PC-3 (cell line): Measurements from ENCODE around the gene MCL1. TPM values are rescaled to one million over a fixed set of nuclear protein-coding genes. Genes with fewer than 3 reads are reported as not detected.

Source experiments
- ATAC-seq: fragments of 200-7000 bp; cut with Tn5 transposase; 2 replicates; pipeline ENCODE4 v1.9.1; 2020; ENCODE audit warnings: mild to moderate bottlenecking, moderate library complexity
- BruUV-seq: library from RNA; stranded (reverse); fragments of 400-500 nt; replicated peaks from 2 replicates; lab custom pipeline; 2021; lab: Mats Ljungman, UMichigan
- CTCF ChIA-PET: fragments of 300-600 bp; sonication (Branson Sonifier 250); formaldehyde crosslinking; loops from one replicate; lab custom pipeline; 2022; ENCODE audit warnings: antibody characterized with exemption; lab: Charles Lee
- POLR2A ChIA-PET: fragments of 300-600 bp; sonication (Branson Sonifier 250); formaldehyde crosslinking; loops from one replicate; lab custom pipeline; 2022; ENCODE audit warnings: antibody characterized with exemption; ENCODE audit not compliant: unreplicated experiment; lab: Charles Lee
- DNase-seq: peaks from one replicate; pipeline ENCODE4 v3.0.0-alpha.2; 2015
- H2AFZ ChIP-seq: fragments of 300-600 bp; sonication (generic); 2 replicates; pipeline ENCODE4 v1.6.0; 2016; ENCODE audit warnings: antibody characterized with exemption, low read length
- H3F3A ChIP-seq: fragments of 300-600 bp; sonication (generic); one replicate; pipeline ENCODE4 v1.6.0; 2017; ENCODE audit warnings: antibody characterized with exemption, low read length, control low read depth, mild to moderate bottlenecking; ENCODE audit not compliant: unreplicated experiment
- H3K27ac ChIP-seq: fragments of 300-600 bp; sonication (generic); 2 replicates; pipeline ENCODE4 v1.5.1; 2016; ENCODE audit warnings: mild to moderate bottlenecking, low read length
- H3K27me3 ChIP-seq: fragments of 300-600 bp; sonication (generic); 2 replicates; pipeline ENCODE4 v1.6.1; 2016; ENCODE audit warnings: low read length, mixed read lengths
- H3K36me3 ChIP-seq: fragments of 300-600 bp; sonication (generic); 2 replicates; pipeline ENCODE4 v1.6.1; 2016; ENCODE audit warnings: low read depth, mixed run types, low read length, mixed read lengths
- H3K4me1 ChIP-seq: fragments of 300-600 bp; sonication (generic); 2 replicates; pipeline ENCODE4 v1.5.1; 2016; ENCODE audit warnings: low read length; ENCODE audit not compliant: insufficient read depth
- H3K4me2 ChIP-seq: fragments of 300-600 bp; sonication (generic); 2 replicates; pipeline ENCODE4 v1.6.0; 2016; ENCODE audit warnings: low read length
- H3K4me3 ChIP-seq: fragments of 300-600 bp; sonication (generic); 2 replicates; pipeline ENCODE4 v1.5.1; 2016; ENCODE audit warnings: mild to moderate bottlenecking, low read length, mixed read lengths
- H3K79me2 ChIP-seq: fragments of 300-600 bp; sonication (generic); 2 replicates; pipeline ENCODE4 v1.6.1; 2017; ENCODE audit warnings: low read length, mixed read lengths
- H3K9ac ChIP-seq: fragments of 300-600 bp; sonication (generic); 2 replicates; pipeline ENCODE4 v1.6.0; 2016; ENCODE audit warnings: mild to moderate bottlenecking, low read length
- H3K9me2 ChIP-seq: fragments of 300-600 bp; sonication (generic); replicated peaks from 2 replicates; pipeline ENCODE4 v1.6.1; 2016; ENCODE audit warnings: mixed run types, low read length, mixed read lengths
- H3K9me3 ChIP-seq: fragments of 300-600 bp; sonication (generic); 2 replicates; pipeline ENCODE4 v1.6.1; 2016; ENCODE audit warnings: low read length, mixed read lengths
- H4K20me1 ChIP-seq: fragments of 300-600 bp; sonication (generic); 2 replicates; pipeline ENCODE4 v1.6.1; 2016; ENCODE audit warnings: low read length, mixed read lengths
- EZH2 ChIP-seq: fragments of 300-600 bp; sonication (generic); IDR thresholded peaks from one replicate; pipeline ENCODE4 v1.6.1; 2017; ENCODE audit warnings: antibody characterized with exemption, mild to moderate bottlenecking, low read length; ENCODE audit not compliant: unreplicated experiment
- EZH2phosphoT487 ChIP-seq: fragments of 300-600 bp; sonication (generic); IDR thresholded peaks from 2 replicates; pipeline ENCODE4 v1.6.1; 2018; ENCODE audit warnings: mild to moderate bottlenecking, antibody characterized with exemption, low read length, borderline replicate concordance
- intact Hi-C: fragments of 100-400 bp; cut with micrococcal nuclease; formaldehyde crosslinking; loops from 2 replicates; pipeline ENCODE4 v1.9.0; 2023
- total RNA-seq: library from RNA; depleted of rRNA; stranded (reverse); fragments of >200 nt; gene quantifications from 2 replicates; pipeline ENCODE4 v1.2.3, GENCODE V29; 2014
- TF ChIP-seq, protein P1 (sequence below): fragments of 300-600 bp; sonication (generic); conservative IDR thresholded peaks from 2 replicates; pipeline ENCODE4 v1.5.1; 2017; ENCODE audit warnings: antibody characterized with exemption, low read depth, mild to moderate bottlenecking, low read length

Gene MCL1
- total RNA-seq, 1 experiment from 2014 or later = 285 TPM

DNA sequence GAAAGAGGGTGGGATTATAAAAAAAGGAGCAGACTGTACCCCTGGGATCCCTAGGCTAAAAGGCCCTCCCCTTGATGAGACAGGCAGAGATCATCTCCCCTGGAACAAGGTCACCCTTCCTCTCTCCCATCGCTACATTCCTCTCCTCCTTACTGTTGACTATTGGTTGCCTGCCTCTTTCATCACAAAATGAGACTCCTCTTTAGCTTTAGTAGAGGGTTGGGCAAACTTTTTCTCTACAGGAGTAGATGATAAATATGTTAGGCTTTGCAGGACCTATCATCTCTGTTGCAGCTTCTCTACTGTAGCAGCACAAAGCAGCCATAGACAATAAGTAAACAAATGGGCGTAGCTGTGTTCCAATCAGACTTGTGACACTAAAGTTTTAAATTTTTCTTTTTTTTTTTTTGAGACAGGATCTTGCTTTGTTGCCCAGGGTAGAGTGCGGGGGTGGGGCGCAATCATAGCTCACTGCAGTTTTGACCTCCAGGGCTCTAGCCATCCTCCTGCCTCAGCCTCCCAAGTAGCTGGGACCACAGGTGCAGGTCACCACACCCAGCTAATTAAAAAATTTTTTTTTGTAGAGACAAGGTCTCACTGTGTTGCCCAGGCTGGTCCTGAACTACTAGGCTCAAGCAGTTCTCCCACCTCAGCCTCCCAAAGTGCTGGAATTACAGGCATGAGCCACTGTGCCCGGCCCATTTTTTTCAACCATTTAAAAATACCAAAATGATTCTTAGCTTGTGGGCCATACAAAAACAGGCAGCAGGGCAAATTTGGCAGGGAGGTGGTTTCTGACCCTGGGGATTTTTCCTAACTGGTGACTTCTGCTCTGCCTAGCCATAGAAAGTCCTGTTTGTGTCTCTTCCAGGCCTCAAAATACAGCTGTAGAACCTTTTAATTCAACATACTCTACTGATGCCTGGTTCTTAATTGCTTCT lies 15.1 kb downstream of the MCL1 start:
- CTCF ChIA-PET = interaction anchor here (0.6 kb wide), 2 partner anchors 358 to 434 kb away, joined by 3 to 5 read pairs; no protein-coding TSS in a partner anchor
- no peak for DNase-seq

DNA sequence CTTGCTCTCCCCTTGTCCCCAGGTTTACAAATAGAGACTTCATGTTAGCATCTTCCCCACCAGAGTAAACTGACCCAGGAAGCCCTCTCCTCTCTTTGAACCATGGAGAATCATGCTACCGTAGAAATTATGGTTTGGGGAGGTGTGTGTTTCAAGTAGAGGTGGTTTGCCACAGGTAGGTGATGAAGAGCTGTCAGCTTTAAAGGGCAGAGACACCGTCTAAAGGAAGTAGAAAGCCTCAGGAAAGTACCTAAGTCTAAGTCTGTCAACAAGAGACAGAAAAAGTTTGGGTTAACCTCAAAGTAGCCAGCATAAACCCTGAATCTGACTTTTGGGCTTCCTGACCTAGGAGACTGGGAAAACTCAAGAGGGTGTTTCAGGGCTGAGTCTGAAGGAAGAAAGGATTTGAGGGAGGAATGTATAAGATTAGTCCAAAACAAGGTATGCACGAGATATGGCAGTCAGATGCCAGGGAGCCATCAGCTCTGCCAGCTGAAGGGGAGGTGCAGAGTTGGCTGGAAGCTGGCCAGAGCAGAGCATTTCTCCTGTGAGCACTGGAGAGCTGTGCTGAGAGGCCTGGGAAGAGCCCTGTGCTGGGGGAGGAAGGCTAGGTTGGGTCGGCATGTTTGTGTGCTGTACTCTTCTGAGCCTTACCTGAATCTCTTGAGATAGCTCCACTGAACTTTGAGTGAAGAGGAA lies 15.9 kb downstream of the MCL1 start:
- Histone ChIP-seq H3K36me3 (no peaks in the 10 kb centered on the region), H3K4me2 (no peak overlapping the region), H3K27ac (peak overlapping the region; percentile 96), H3K79me2 (peaks cover 29% of the 10 kb centered on the region), H3K9ac (no peak overlapping the region), H3K27me3 (no peaks in the 10 kb centered on the region), H3K4me1 (peaks cover 50% of the 10 kb centered on the region), H3K9me2 (no peaks in the 10 kb centered on the region), H2AFZ (no peak overlapping the region), H3K9me3 (no peaks in the 10 kb centered on the region), H4K20me1 (peaks cover under 1% of the 10 kb centered on the region; the same call in 1 of the 2 replicates), H3F3A (peaks cover 3% of the 10 kb centered on the region), H3K4me3 (no peak overlapping the region)
- BruUV-seq = no TSS peak
- intact Hi-C loops = loop anchor here (5.0 to 10.0 kb wide), 3 partner anchors 134 to 431 kb away; partner anchors contain the start of genes GOLPH3L and SETDB1
- ChIA-PET CTCF (no interaction called here), POLR2A (interaction anchor here (0.6 to 0.8 kb wide), 3 partner anchors 9 to 61 kb away, joined by 3 to 6 read pairs (median 5); partner anchors contain the start of gene MCL1)
- DNase-seq = peak; percentile 48
- TF ChIP-seq EZH2phosphoT487 (no peak), EZH2 (no peak)
- ATAC-seq = no peak

More for the DNA sequence above, 15.1 kb downstream of the MCL1 start:
- Histone ChIP-seq H3K9me3 (no peaks in the 10 kb centered on the region), H3K4me2 (no peak overlapping the region), H3K4me1 (peaks cover 58% of the 10 kb centered on the region), H3K27me3 (no peaks in the 10 kb centered on the region), H3K9ac (no peak overlapping the region), H3K4me3 (no peak overlapping the region), H3K36me3 (no peaks in the 10 kb centered on the region), H4K20me1 (peaks cover 5% of the 10 kb centered on the region; the same call in 1 of the 2 replicates), H3F3A (peaks cover 3% of the 10 kb centered on the region), H3K9me2 (no peaks in the 10 kb centered on the region), H3K27ac (peak overlapping the region; percentile 96), H2AFZ (no peak overlapping the region), H3K79me2 (peaks cover 29% of the 10 kb centered on the region)
- POLR2A ChIA-PET = interaction anchor here (0.5 to 0.8 kb wide), 5 partner anchors 12 to 231 kb away, joined by 3 to 6 read pairs (median 4); partner anchors contain the start of gene MCL1
- ATAC-seq = no peak
- intact Hi-C loops = loop anchor here (5.0 to 10.0 kb wide), 3 partner anchors 133 to 430 kb away; partner anchors contain the start of genes GOLPH3L and SETDB1
- TF ChIP-seq EZH2 (no peak), EZH2phosphoT487 (no peak)
- TF ChIP-seq, protein P1, sequence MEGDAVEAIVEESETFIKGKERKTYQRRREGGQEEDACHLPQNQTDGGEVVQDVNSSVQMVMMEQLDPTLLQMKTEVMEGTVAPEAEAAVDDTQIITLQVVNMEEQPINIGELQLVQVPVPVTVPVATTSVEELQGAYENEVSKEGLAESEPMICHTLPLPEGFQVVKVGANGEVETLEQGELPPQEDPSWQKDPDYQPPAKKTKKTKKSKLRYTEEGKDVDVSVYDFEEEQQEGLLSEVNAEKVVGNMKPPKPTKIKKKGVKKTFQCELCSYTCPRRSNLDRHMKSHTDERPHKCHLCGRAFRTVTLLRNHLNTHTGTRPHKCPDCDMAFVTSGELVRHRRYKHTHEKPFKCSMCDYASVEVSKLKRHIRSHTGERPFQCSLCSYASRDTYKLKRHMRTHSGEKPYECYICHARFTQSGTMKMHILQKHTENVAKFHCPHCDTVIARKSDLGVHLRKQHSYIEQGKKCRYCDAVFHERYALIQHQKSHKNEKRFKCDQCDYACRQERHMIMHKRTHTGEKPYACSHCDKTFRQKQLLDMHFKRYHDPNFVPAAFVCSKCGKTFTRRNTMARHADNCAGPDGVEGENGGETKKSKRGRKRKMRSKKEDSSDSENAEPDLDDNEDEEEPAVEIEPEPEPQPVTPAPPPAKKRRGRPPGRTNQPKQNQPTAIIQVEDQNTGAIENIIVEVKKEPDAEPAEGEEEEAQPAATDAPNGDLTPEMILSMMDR = no peak
- no TSS peak for BruUV-seq
